PC-3 (cell line): ENCODE results near the gene CYP4F22. TPM values are rescaled to one million over a fixed set of nuclear protein-coding genes. Genes with fewer than 3 reads are reported as not detected.

Source experiments
- ATAC-seq: fragments of 200-7000 bp; cut with Tn5 transposase; 2 replicates; pipeline ENCODE4 v1.9.1; 2020; ENCODE audit warnings: mild to moderate bottlenecking, moderate library complexity
- BruUV-seq: library from RNA; stranded (reverse); fragments of 400-500 nt; replicated peaks from 2 replicates; lab custom pipeline; 2021; lab: Mats Ljungman, UMichigan
- CTCF ChIA-PET: fragments of 300-600 bp; sonication (Branson Sonifier 250); formaldehyde crosslinking; loops from one replicate; lab custom pipeline; 2022; ENCODE audit warnings: antibody characterized with exemption; lab: Charles Lee
- POLR2A ChIA-PET: fragments of 300-600 bp; sonication (Branson Sonifier 250); formaldehyde crosslinking; loops from one replicate; lab custom pipeline; 2022; ENCODE audit warnings: antibody characterized with exemption; ENCODE audit not compliant: unreplicated experiment; lab: Charles Lee
- DNase-seq: peaks from one replicate; pipeline ENCODE4 v3.0.0-alpha.2; 2015
- H2AFZ ChIP-seq: fragments of 300-600 bp; sonication (generic); 2 replicates; pipeline ENCODE4 v1.6.0; 2016; ENCODE audit warnings: antibody characterized with exemption, low read length
- H3F3A ChIP-seq: fragments of 300-600 bp; sonication (generic); one replicate; pipeline ENCODE4 v1.6.0; 2017; ENCODE audit warnings: antibody characterized with exemption, low read length, control low read depth, mild to moderate bottlenecking; ENCODE audit not compliant: unreplicated experiment
- H3K27ac ChIP-seq: fragments of 300-600 bp; sonication (generic); 2 replicates; pipeline ENCODE4 v1.5.1; 2016; ENCODE audit warnings: mild to moderate bottlenecking, low read length
- H3K27me3 ChIP-seq: fragments of 300-600 bp; sonication (generic); 2 replicates; pipeline ENCODE4 v1.6.1; 2016; ENCODE audit warnings: low read length, mixed read lengths
- H3K36me3 ChIP-seq: fragments of 300-600 bp; sonication (generic); 2 replicates; pipeline ENCODE4 v1.6.1; 2016; ENCODE audit warnings: low read depth, mixed run types, low read length, mixed read lengths
- H3K4me1 ChIP-seq: fragments of 300-600 bp; sonication (generic); 2 replicates; pipeline ENCODE4 v1.5.1; 2016; ENCODE audit warnings: low read length; ENCODE audit not compliant: insufficient read depth
- H3K4me2 ChIP-seq: fragments of 300-600 bp; sonication (generic); 2 replicates; pipeline ENCODE4 v1.6.0; 2016; ENCODE audit warnings: low read length
- H3K4me3 ChIP-seq: fragments of 300-600 bp; sonication (generic); 2 replicates; pipeline ENCODE4 v1.5.1; 2016; ENCODE audit warnings: mild to moderate bottlenecking, low read length, mixed read lengths
- H3K79me2 ChIP-seq: fragments of 300-600 bp; sonication (generic); 2 replicates; pipeline ENCODE4 v1.6.1; 2017; ENCODE audit warnings: low read length, mixed read lengths
- H3K9ac ChIP-seq: fragments of 300-600 bp; sonication (generic); 2 replicates; pipeline ENCODE4 v1.6.0; 2016; ENCODE audit warnings: mild to moderate bottlenecking, low read length
- H3K9me2 ChIP-seq: fragments of 300-600 bp; sonication (generic); replicated peaks from 2 replicates; pipeline ENCODE4 v1.6.1; 2016; ENCODE audit warnings: mixed run types, low read length, mixed read lengths
- H3K9me3 ChIP-seq: fragments of 300-600 bp; sonication (generic); 2 replicates; pipeline ENCODE4 v1.6.1; 2016; ENCODE audit warnings: low read length, mixed read lengths
- H4K20me1 ChIP-seq: fragments of 300-600 bp; sonication (generic); 2 replicates; pipeline ENCODE4 v1.6.1; 2016; ENCODE audit warnings: low read length, mixed read lengths
- CTCF ChIP-seq: fragments of 300-600 bp; sonication (generic); conservative IDR thresholded peaks from 2 replicates; pipeline ENCODE4 v1.5.1; 2017; ENCODE audit warnings: antibody characterized with exemption, low read depth, mild to moderate bottlenecking, low read length
- EZH2 ChIP-seq: fragments of 300-600 bp; sonication (generic); IDR thresholded peaks from one replicate; pipeline ENCODE4 v1.6.1; 2017; ENCODE audit warnings: antibody characterized with exemption, mild to moderate bottlenecking, low read length; ENCODE audit not compliant: unreplicated experiment
- EZH2phosphoT487 ChIP-seq: fragments of 300-600 bp; sonication (generic); IDR thresholded peaks from 2 replicates; pipeline ENCODE4 v1.6.1; 2018; ENCODE audit warnings: mild to moderate bottlenecking, antibody characterized with exemption, low read length, borderline replicate concordance
- intact Hi-C: fragments of 100-400 bp; cut with micrococcal nuclease; formaldehyde crosslinking; loops from 2 replicates; pipeline ENCODE4 v1.9.0; 2023
- total RNA-seq: library from RNA; depleted of rRNA; stranded (reverse); fragments of >200 nt; gene quantifications from 2 replicates; pipeline ENCODE4 v1.2.3, GENCODE V29; 2014

CYP4F22 gene
- total RNA-seq, 1 experiment from 2014 or later: 0.07 TPM

DNA sequence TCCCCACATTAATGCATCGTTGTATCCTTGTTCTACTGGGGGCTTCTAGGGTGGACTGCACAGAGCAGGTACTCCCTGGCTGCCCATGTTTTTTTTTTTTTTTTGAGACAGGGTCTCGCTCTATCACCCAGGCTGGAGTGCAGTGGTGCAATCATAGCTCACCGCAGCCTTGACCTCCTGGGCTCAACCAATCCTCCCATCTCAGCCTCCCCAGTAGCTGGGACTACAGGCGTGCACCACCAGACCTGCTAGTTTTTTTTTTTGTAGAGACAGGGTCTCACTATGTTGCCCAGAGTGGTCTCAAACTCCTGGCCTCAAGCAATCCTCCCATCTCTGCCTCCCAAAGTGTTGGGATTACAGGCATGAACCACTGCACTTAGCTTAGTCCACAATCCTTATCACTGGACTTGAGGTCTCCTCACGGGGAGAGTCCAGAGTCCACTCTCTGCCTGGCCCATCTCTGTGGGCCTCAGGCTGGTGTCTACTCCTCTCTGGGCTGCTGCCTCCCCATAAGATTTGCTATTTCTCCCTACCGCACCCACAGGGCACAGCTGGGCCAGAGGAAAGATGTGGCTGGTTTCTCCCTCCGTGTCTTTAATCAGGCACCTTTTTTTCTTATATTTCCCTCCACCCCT lies 56.3 kb downstream of the CYP4F22 start:
- ChIA-PET CTCF (no interaction called here), POLR2A (no interaction called here)
- H2AFZ ChIP-seq: no peak overlapping the region
- no peaks in the 10 kb centered on the region for H4K20me1 ChIP-seq
- H3K79me2 ChIP-seq: no peaks in the 10 kb centered on the region
- H3K9me2 ChIP-seq: no peaks in the 10 kb centered on the region
- DNase-seq (no peak), ATAC-seq (no peak)
- H3K36me3 ChIP-seq: no peaks in the 10 kb centered on the region
- H3K4me3 ChIP-seq: no peak overlapping the region
- no peak overlapping the region for H3K4me2 ChIP-seq
- BruUV-seq: no TSS peak
- no peak overlapping the region for H3K27ac ChIP-seq
- H3K27me3 ChIP-seq: peaks cover 20% of the 10 kb centered on the region
- H3K4me1 ChIP-seq: peaks cover 6% of the 10 kb centered on the region; the same call in 1 of the 2 replicates
- H3K9me3 ChIP-seq: no peaks in the 10 kb centered on the region
- intact Hi-C loops: no loop called here
- no peaks in the 10 kb centered on the region for H3F3A ChIP-seq
- TF ChIP-seq EZH2 (no peak), EZH2phosphoT487 (no peak), CTCF (no peak)
- no peak overlapping the region for H3K9ac ChIP-seq

- H4K20me1 ChIP-seq: no peaks in the 10 kb centered on the region
- H3K9me3 ChIP-seq: no peaks in the 10 kb centered on the region
- intact Hi-C loops: no loop called here
- BruUV-seq: no TSS peak
- peaks cover 37% of the 10 kb centered on the region for H3K27me3 ChIP-seq
- H3K4me2 ChIP-seq: no peak overlapping the region
- H3K27ac ChIP-seq: no peak overlapping the region
- ChIA-PET CTCF (no interaction called here), POLR2A (no interaction called here)
- no peaks in the 10 kb centered on the region for H3K36me3 ChIP-seq
- no peak for ATAC-seq
- H2AFZ ChIP-seq: no peak overlapping the region
- no peak overlapping the region for H3K4me3 ChIP-seq
- H3K9me2 ChIP-seq: no peaks in the 10 kb centered on the region
- H3F3A ChIP-seq: no peaks in the 10 kb centered on the region
- DNase-seq: no peak
- H3K4me1 ChIP-seq: no peaks in the 10 kb centered on the region
- H3K9ac ChIP-seq: no peak overlapping the region
- H3K79me2 ChIP-seq: no peaks in the 10 kb centered on the region
- TF ChIP-seq EZH2 (no peak), EZH2phosphoT487 (no peak), CTCF (no peak)
Observed at GRCh38 chr19:15570420-15570819, 62.1 kb downstream of the CYP4F22 start.

- CTCF ChIA-PET: interaction anchor here (0.6 kb wide), 1 partner anchor 227 kb away, joined by 3 read pairs; no protein-coding TSS in a partner anchor
- Histone ChIP-seq H3K9me2 (no peaks in the 10 kb centered on the region), H3K36me3 (no peaks in the 10 kb centered on the region), H3K27me3 (peaks cover 17% of the 10 kb centered on the region), H3F3A (no peaks in the 10 kb centered on the region), H2AFZ (no peak overlapping the region), H3K4me1 (no peaks in the 10 kb centered on the region), H3K27ac (no peak overlapping the region), H3K79me2 (no peaks in the 10 kb centered on the region), H3K9ac (no peak overlapping the region), H4K20me1 (no peaks in the 10 kb centered on the region), H3K4me2 (no peak overlapping the region), H3K9me3 (no peaks in the 10 kb centered on the region), H3K4me3 (no peak overlapping the region)
- POLR2A ChIA-PET: interaction anchor here (0.6 kb wide), 1 partner anchor 394 kb away, joined by 3 read pairs; no protein-coding TSS in a partner anchor
- intact Hi-C loops: no loop called here
- DNase-seq (no peak), ATAC-seq (no peak)
- TF ChIP-seq EZH2phosphoT487 (no peak), EZH2 (no peak), CTCF (no peak)
- BruUV-seq: no TSS peak
Observed at GRCh38 chr19:15575406-15575805, 67.1 kb downstream of the CYP4F22 start.
